Tongue (tissue), 2 donors: ENCODE results near the gene ZNF548. TPM values are rescaled to one million over a fixed set of nuclear protein-coding genes. Genes with fewer than 3 reads are reported as not detected.

ENCODE experiments used
- DNase-seq: peaks from one replicate; pipeline ENCODE4 v3.0.0-alpha.2; 2015
- total RNA-seq: library from RNA; depleted of rRNA; stranded (reverse); fragments of >200 nt; gene quantifications from one replicate; pipeline ENCODE4 v1.2.3, GENCODE V29; 2014

The ZNF548 gene
- total RNA-seq, 1 donor from 2014 or later, result 43.4 TPM

DNA sequence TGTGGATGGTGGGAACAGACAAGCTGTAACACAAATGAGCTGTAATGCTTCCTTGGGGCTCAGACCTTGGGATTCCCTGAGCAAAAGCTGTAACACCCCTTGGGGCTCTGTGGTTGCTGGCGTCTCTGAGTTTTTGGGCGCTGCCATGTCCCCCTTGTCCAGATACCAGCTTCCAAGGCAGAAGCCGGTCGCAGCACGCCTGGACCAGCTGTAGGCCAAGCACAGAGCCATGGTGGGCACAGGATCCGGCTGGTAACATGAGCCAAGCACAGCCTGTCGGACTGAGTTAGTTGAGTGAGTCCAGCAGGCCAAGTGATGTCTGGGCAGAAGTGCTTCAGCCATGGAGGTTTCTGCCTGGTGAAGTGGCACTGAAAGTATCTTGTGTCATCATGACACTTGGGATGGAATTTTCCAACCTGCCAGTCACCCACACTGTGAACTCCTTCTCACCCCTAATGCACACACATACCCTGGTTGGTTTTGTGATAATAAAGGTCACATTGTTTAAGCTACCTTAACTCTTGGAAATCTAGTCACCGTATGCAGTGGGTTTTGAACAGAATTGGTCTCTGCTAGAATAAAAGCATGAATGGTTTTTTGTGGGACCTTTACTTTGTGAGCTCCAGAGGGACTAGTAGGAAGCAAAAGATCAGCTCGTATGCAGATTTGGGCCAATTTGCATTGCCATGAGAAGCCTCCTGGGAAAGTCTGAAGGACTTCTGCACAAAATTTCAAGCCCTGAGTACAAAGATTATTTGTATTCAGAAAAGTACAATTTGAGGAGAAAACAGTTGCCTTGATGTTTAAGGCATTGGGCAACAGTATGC is 14.3 kb downstream of the ZNF548 start:
- no peak for DNase-seq

DNA sequence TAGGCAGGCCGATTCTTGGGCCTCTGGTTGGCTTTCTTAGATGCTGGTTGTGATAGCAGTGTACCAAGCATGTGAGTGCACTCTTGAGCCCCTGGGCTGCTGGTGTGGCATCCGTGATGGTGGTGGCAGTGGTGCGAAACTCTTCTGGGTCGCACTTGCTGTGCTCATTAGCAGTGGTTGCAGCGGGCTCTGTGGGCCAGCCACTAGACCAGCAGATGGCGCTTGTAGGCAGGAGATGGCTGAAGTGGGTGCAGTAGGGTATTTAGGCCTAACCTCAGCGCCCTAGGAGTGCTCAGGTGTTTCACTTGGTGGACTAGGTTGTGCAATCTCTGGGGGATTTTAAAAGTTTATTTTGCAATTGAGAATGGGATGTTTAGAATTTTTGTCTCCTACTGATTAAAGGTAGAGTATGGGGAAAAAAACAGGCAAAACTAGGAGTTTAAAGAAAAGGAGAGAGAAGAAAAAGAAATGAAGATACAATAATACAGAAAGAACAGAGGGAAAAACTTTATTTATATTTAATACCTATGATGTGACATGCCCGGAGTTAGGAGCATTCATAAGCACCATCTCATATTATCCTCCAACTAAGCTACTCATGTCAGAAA is 17.0 kb downstream of the ZNF548 start:
- DNase-seq, result peak; percentile 67

GRCh38 chr19:57410877-57411671 is 21.4 kb downstream of the ZNF548 start, which contains the start of gene ZNF17:
ZNF17 (plus strand) TSS chr19:57411161; CDS start chr19:57413616, 2,455 bp downstream.
- peak; percentile 98 for DNase-seq

DNA sequence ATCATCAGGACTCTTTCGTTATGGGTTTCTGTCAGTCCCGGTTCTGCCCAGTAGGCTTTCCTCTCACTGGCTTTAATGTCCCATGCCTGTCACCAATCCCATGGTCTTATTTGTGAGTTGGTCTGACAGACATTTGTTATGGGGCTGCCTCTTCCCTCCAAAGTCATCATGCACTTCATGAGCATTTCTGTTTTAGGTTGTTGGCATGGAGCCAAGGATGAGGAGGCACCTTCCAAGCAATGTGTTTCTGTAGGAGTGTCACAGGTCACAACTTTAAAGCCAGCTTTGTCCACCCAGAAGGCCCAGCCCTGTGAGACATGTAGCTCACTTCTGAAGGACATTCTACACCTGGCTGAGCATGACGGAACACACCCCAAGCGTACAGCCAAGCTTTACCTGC is 29.8 kb downstream of the ZNF548 start:
- DNase-seq, result no peak

DNA sequence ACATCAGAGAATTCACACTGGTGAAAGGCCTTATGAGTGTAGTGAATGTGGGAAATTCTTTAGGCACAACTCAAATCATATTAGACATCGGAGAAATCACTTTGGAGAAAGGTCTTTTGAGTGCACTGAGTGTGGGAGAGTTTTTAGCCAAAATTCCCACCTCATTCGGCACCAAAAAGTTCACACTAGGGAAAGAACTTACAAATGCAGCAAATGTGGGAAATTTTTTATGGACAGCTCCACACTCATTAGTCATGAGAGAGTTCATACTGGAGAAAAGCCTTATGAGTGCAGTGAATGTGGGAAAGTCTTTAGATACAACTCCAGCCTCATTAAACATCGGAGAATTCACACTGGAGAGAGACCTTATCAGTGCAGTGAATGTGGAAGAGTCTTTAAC is 31.4 kb downstream of the ZNF548 start:
- DNase-seq, result no peak

- no peak for DNase-seq
These were observed 44.9 kb downstream of the ZNF548 start for GRCh38 chr19:57434386-57435061.

DNA sequence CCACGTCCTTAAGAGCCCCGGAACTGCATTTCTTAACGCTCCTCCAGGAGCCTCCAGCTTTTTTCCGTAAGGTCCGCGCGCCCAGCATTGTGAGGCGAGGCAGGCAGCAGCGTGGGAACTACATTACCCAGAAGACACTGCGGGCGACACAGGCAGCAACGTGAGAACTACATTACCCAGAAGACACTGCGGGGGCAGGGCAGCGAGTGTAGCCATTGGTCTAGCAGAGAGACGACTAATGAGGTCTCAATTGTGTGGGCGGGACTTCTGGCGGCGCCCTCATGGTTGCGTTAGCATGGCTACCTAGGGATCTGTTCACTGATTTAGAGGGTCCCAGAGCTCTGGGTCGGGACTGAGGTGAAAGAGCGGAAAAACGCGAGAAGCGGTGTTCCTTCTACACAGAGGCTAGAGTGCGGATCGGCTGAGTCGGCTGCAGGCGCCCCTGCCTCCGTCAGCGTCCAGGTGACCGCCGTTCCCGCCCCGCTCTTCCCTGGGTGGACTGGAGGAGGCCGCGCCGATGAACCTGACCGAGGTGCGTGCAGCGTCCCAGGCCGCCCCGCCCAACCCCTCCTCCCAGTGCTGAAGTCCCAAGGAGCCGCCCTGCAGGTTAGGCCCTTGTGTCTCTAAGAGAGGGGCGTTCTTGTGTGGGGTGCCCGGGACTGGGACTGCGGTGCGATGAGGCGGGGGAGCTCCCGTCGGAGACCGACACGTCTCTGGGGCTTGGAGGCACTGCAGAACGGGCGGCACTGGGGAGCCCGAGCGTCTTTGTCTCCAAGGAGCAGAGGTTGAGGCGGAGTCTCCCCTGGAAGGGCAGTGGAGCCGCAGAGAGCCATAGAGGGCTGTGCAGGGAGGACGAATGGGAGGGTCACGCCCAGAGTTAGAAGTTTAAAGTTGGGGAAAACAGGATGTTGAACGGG is 45.7 kb downstream of the ZNF548 start, which contains the start of gene ZNF749:
TSS of gene ZNF749 (plus strand) at position 264 of the 917 bp plus-strand sequence. CDS start at position 518, 254 bp downstream.
- peak; percentile 99 for DNase-seq

GRCh38 chr19:57436417-57436816 is 46.8 kb downstream of the ZNF548 start:
- DNase-seq, result no peak

- no peak for DNase-seq
These were observed 48.3 kb downstream of the ZNF548 start for GRCh38 chr19:57437931-57438330.

GRCh38 chr19:57438925-57439324 is 49.3 kb downstream of the ZNF548 start:
- DNase-seq, result no peak

DNA sequence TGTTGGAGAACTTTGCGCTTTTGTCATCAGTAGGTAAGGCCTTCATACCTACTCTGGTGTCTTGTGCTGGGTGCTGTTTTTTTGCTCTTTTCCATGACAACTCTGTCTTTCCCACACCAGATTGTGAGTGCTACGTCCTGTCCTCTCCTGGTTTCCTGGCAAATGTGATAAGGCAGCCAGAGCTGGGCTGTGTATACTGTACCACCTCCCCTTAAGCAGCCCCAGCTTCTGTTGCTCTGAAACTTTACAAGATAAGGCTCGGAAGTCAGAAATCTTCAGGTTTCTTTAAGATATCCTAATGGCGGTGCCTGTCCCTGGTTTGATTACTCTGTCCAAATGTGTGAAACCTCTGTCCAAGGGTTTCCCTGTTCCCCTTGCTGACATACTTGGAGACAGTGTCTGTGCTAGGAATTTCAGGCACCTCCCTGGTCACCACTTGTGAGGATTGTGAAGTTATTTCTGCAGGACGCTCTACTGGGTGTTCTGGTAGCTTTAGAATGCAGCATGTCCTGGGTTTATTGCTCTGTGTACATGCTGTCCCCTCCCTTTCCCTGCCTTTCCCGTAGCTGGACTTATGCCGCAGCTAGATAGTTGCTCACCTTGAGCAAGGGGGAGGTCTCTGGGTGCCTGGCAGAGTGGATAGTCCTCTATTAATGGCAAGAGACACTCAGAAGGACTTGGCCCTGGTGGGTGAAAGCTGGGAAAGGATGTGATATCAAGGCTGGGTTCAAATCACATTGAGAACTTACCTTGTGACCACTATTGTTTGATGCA is 52.5 kb downstream of the ZNF548 start:
- no peak for DNase-seq

GRCh38 chr19:57443121-57443696 is 53.6 kb downstream of the ZNF548 start:
- no peak for DNase-seq

GRCh38 chr19:57452307-57452706 is 62.7 kb downstream of the ZNF548 start:
- no peak for DNase-seq

Other genes starting within 250 kb of the ZNF548 start
- gene ZIM3, start 244.7 kb upstream of the ZNF548 start, total RNA-seq, result not detected
- gene DUXA, start 222.4 kb upstream of the ZNF548 start, total RNA-seq, result not detected
- 52.6 TPM for gene ZNF264, start 198.4 kb upstream of the ZNF548 start, total RNA-seq
- gene AURKC, start 158.8 kb upstream of the ZNF548 start, total RNA-seq, result not detected
- gene ZNF805, start 149.2 kb upstream of the ZNF548 start, total RNA-seq, result 34.1 TPM
- 110 TPM for gene ZNF460, start 109.4 kb upstream of the ZNF548 start, total RNA-seq
- 19.2 TPM for gene ZNF543, start 69.4 kb upstream of the ZNF548 start, total RNA-seq
- 13.5 TPM for gene ZNF304, start 38.6 kb upstream of the ZNF548 start, total RNA-seq
- gene TRAPPC2B, start 26.3 kb upstream of the ZNF548 start, total RNA-seq, result 15.8 TPM
- 4.9 TPM for gene ZNF547, start 26.3 kb upstream of the ZNF548 start, total RNA-seq
- gene ZNF17, start 21.3 kb downstream of the ZNF548 start, total RNA-seq, result 22.5 TPM
- gene ZNF749, start 45.5 kb downstream of the ZNF548 start, total RNA-seq, result 15.8 TPM
- 1.2 TPM for gene VN1R1, start 67.3 kb downstream of the ZNF548 start, total RNA-seq
- 25.2 TPM for gene ZNF772, start 87.7 kb downstream of the ZNF548 start, total RNA-seq
- 12.0 TPM for gene ZNF419, start 97.9 kb downstream of the ZNF548 start, total RNA-seq
- 34.7 TPM for gene ZNF773, start 110.1 kb downstream of the ZNF548 start, total RNA-seq
- gene ZNF549, start 137.5 kb downstream of the ZNF548 start, total RNA-seq, result 9.3 TPM
- 15.1 TPM for gene ZNF550, start 170.0 kb downstream of the ZNF548 start, total RNA-seq
- 5.4 TPM for gene ZNF416, start 189.1 kb downstream of the ZNF548 start, total RNA-seq
- gene ZIK1, start 194.3 kb downstream of the ZNF548 start, total RNA-seq, result 11.2 TPM
- gene ZNF530, start 210.0 kb downstream of the ZNF548 start, total RNA-seq, result 5.1 TPM
- gene ZNF134, start 224.4 kb downstream of the ZNF548 start, total RNA-seq, result 23.3 TPM
- 19.0 TPM for gene ZNF211, start 243.3 kb downstream of the ZNF548 start, total RNA-seq